Stomach (tissue), 9 donors: ENCODE data around the gene TGFBR3L. TPM values are rescaled to one million over a fixed set of nuclear protein-coding genes. Genes with fewer than 3 reads are reported as not detected.

Experiments used
- DNase-seq, 2 donors: peaks; one replicate each; pipeline versions ENCODE4 v3.0.0 to v3.0.0-alpha.2; 2013 to 2019
- H3K27ac ChIP-seq, 5 donors: fragments of 200-600 bp in 4 of 5; sonication (generic) in 4 of 5; one replicate each; pipeline ENCODE4 v1.5.1; 2013 to 2019; ENCODE audit warnings: mild to moderate bottlenecking in 1 of 5, moderate library complexity in 1 of 5
- H3K27me3 ChIP-seq, 3 donors: fragments of 200-600 bp; sonication (generic); one replicate each; pipeline ENCODE4 v1.5.1; 2017 to 2019; ENCODE audit warnings: mixed run types in 1 of 3
- H3K36me3 ChIP-seq, 4 donors: fragments of 200-600 bp; sonication (generic); 1 replicate in 3 of 4; 2 replicates in 1 of 4; pipeline ENCODE4 v1.5.1; 2016 to 2019
- H3K4me1 ChIP-seq, 4 donors: fragments of 200-600 bp; sonication (generic); one replicate each; pipeline ENCODE4 v1.5.1; 2016 to 2019
- H3K4me3 ChIP-seq, 4 donors: fragments of 200-600 bp; sonication (generic) in 3 of 4; one replicate each; pipeline ENCODE4 v1.5.1; 2016 to 2019; ENCODE audit warnings: mild to moderate bottlenecking in 1 of 4
- H3K9me3 ChIP-seq, 4 donors: fragments of 200-600 bp; sonication (generic); one replicate each; pipeline ENCODE4 v1.5.1; 2016 to 2019
- EP300 ChIP-seq: sonication (generic); formaldehyde crosslinking; IDR thresholded peaks from one replicate; pipeline ENCODE4 v1.6.1; 2017; ENCODE audit warnings: antibody characterized with exemption
- POLR2A ChIP-seq, 4 donors: fragments of 450-650 bp; IDR thresholded peaks; one replicate each; pipeline ENCODE4 v1.6.1; 2016; ENCODE audit warnings: antibody characterized with exemption in 4 of 4, control low read depth in 2 of 4, mild to moderate bottlenecking in 1 of 4, moderate library complexity in 1 of 4
- POLR2AphosphoS5 ChIP-seq, 3 donors: sonication (generic); formaldehyde crosslinking; IDR thresholded peaks; one replicate each; pipeline ENCODE4 v1.6.1; 2016; ENCODE audit warnings: antibody characterized with exemption in 3 of 3
- WGBS, 5 donors: extraction: QIAGEN DNeasy Blood & Tissue Kit in 3 of 5; methylation state at CpG; one replicate each; pipeline versions ENCODE4 v1.1.5 to v1.1.7; 2013 to 2018; 5-methylcytosine and 5-hydroxymethylcytosine counted together
- intact Hi-C: fragments of 100-400 bp; cut with DNase I; formaldehyde crosslinking; loops from one replicate; pipeline ENCODE4 v1.15.1; 2023; ENCODE audit warnings: low total_unique reads
- polyA plus RNA-seq, 3 donors: library from polyadenylated mRNA; stranded (reverse); fragments of 200-250 nt; gene quantifications; one replicate each; pipeline ENCODE4 v1.2.3, GENCODE V29; 2013
- total RNA-seq, 5 donors: library from RNA; depleted of rRNA; stranded (reverse); fragments of >200 nt; gene quantifications; one replicate each; pipeline versions ENCODE4 v1.1.0 to v1.2.3, GENCODE V29; 2014 to 2016
- TF ChIP-seq, protein P1 (sequence below), 7 experiments: fragments of 450-650 bp in 4 of 7; fragments of 200-600 bp in 3 of 7; sonication (generic) in 3 of 7; IDR thresholded peaks; one replicate each; pipeline ENCODE4 v1.5.1; 2016 to 2019; ENCODE audit warnings: antibody characterized with exemption in 7 of 7, control low read depth in 2 of 7, mild to moderate bottlenecking in 1 of 7
- donor health status: healthy with polysubstance abuse.
- donor health status: Bipolar disorder and iron deficiency.
- donor health status: healthy.

Gene TGFBR3L
- total and polyA plus RNA-seq, 8 donors = 1.5 TPM; not detected in 7

DNA sequence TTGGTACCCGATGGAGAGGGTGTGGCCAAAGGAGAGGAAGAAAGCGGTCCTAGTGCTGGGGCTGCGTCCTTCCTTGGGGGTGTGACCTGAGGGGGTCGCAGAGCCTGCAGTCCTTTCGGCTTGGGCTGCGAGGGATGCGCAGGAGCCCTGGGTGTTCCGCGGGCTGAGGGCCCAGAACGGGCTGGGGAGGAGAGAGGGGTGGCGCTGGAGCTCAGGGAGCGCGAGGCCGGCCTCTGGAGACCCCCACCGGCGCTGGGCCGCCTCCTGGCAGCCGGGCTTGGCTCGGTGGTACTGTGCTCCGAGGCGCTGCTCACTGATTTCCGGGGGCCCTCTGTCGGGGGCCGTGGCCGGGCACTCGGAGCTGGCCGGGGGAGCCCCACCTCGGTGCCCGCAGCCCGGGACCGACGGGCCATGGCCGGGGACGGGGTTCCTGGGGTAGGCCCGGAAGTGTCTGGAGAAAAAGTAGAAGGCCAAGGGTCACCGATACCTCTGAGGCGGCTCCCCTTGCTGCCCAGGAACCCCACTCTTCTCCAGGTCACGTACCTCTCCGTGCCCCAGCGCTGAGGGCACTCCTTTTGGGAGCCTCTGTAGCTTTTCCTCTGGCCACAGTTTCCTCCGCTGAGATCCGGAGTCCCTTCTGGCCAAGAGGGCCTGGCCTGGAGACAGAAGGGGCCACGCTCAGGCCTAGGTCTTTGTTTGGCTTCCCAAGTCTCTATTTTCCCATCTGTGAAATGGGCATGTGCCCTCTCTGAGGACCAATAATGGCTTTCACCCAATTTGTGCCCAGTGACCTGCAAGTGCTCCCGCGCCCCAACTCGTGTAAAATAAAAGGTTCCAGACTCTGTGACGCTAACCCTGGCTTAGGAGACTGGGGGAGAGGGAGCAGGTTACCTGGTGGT is 42.1 kb upstream of the TGFBR3L start:
- Histone ChIP-seq H3K4me3 (peak overlapping the region in 3 of 4 donors; percentile 18 to 35 (median 28)), H3K27ac (peak overlapping the region in 2 of 5 donors; percentile 27 to 54), H3K9me3 (no peaks in the 10 kb centered on the region), H3K4me1 (peaks cover 46 to 71% (median 65%) of the 10 kb centered on the region in 4 donors), H3K27me3 (peaks cover 8 to 75% (median 39%) of the 10 kb centered on the region in 3 donors), H3K36me3 (no peaks in the 10 kb centered on the region)
- DNase-seq = no peak
- 51 to 69% (median 61%) methylated on average over 27 to 47 of the region's 47 CpGs for WGBS, 5 donors
- TF ChIP-seq, protein P1, sequence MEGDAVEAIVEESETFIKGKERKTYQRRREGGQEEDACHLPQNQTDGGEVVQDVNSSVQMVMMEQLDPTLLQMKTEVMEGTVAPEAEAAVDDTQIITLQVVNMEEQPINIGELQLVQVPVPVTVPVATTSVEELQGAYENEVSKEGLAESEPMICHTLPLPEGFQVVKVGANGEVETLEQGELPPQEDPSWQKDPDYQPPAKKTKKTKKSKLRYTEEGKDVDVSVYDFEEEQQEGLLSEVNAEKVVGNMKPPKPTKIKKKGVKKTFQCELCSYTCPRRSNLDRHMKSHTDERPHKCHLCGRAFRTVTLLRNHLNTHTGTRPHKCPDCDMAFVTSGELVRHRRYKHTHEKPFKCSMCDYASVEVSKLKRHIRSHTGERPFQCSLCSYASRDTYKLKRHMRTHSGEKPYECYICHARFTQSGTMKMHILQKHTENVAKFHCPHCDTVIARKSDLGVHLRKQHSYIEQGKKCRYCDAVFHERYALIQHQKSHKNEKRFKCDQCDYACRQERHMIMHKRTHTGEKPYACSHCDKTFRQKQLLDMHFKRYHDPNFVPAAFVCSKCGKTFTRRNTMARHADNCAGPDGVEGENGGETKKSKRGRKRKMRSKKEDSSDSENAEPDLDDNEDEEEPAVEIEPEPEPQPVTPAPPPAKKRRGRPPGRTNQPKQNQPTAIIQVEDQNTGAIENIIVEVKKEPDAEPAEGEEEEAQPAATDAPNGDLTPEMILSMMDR (IDR thresholded peaks at IDR 0.05) = no peak
- TF ChIP-seq POLR2AphosphoS5 (IDR thresholded peaks at IDR 0.05) = no peak
- no peak for TF ChIP-seq EP300
- no peak for TF ChIP-seq POLR2A (IDR thresholded peaks at IDR 0.05)
- intact Hi-C loops = no loop called here

DNA sequence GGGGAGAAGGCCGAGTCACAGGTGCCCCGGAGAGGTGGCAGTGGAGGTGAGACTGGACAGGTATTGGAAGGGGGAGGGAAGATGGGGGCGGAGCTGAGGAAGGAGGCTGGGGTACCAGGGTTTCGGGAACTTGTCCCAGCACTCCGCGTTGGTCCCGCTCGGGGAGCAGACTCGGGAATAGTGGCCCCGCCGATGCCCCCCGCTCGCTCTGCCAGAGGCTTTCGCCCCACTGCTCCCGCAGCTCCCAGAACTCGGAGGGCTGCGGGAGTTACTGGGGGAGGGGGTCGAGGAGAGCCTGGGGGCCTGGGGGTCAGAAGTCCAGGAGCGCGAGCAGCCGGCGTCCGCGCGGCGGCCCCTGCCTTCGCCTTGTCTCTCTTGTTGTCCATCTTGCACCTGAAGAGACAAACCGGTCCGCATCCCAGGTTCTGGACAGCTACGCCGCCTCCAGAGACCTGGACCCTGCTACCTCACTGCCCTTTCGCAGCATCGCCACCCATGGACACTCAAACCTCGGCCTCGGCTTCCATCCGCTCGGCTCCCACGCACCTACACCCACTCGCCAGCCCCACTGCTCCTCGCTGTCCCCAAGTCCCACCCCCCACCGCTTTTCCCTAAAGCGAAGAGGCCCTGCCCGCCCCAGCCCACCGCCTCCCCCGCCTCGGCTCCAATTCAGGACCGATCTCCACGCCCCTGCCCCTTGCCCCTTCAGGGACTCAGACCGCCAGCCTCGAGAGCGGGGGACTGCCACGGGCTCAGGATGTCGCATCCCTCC is 41.1 kb upstream of the TGFBR3L start:
- Histone ChIP-seq H3K27ac (peak overlapping the region in 2 of 5 donors; percentile 8 to 34), H3K9me3 (no peaks in the 10 kb centered on the region), H3K4me1 (peaks cover 42 to 63% (median 61%) of the 10 kb centered on the region in 4 donors), H3K4me3 (peak overlapping the region; percentile 35 to 53 (median 38)), H3K36me3 (no peaks in the 10 kb centered on the region), H3K27me3 (peaks cover 8 to 65% (median 33%) of the 10 kb centered on the region in 3 donors)
- WGBS, 5 donors = 18 to 27% (median 24%) methylated on average over 31 to 53 of the region's 53 CpGs
- peak in 1 of 2 donors; percentile 45 for DNase-seq
- intact Hi-C loops = no loop called here
- TF ChIP-seq EP300 (no peak), POLR2AphosphoS5 (IDR thresholded peaks at IDR 0.05) (no peak), POLR2A (IDR thresholded peaks at IDR 0.05) (no peak)
- TF ChIP-seq, protein P1 (IDR thresholded peaks at IDR 0.05) = no peak

DNA sequence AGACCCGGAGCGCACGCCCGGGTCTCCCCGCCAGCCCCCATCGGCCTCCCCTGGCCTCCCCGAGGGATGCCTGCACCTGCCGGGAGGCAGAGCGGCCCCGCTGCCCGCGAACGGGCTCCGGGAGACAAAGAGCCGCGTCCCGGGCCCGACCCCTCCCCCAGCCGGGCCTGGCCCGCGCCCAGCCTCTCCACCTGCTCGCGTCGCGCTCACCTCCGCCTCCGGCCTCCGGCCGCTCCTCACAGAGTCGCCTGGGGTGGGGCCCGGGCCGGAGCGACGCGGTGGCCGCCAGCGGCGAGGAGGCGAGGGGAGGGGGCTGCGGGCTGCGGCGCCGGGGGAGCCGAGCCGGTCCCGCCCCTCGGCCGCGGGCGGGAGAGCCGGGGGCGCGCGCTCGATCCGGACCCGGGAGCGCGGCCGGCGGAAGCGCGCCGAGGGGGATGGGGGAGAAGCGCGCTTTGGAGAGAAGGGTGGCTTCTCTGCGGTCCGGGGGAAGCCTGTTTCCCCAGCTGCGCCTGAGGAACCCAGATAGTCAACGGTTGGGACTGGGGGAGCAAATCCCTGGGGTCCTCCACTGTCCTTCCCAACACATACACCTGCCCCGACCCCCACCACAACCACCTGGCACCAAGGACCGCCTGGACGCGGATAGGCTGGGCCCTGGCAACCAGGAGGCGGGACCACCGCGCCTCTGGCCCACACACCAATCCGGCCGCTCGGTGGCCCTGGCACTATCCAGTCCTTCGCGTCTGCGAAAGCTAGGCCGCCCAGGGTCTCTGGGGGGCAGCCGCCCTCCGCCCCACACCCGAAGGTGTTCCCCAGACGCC is 40.3 kb upstream of the TGFBR3L start, which contains the start of gene PRR36:
PRR36 (minus strand) TSS at position 315 of the 821 bp plus-strand sequence. CDS start 701 bp downstream, outside the sequence.
- H3K4me1 ChIP-seq = peaks cover 34 to 55% (median 53%) of the 10 kb centered on the region in 4 donors
- no peaks in the 10 kb centered on the region for H3K36me3 ChIP-seq
- H3K4me3 ChIP-seq = peak within 1 kb of the TSS; percentile 35 to 53 (median 38)
- TF ChIP-seq, protein P1 (IDR thresholded peaks at IDR 0.05) = no peak
- TF ChIP-seq POLR2AphosphoS5 (IDR thresholded peaks at IDR 0.05) = no peak
- no peak for TF ChIP-seq POLR2A (IDR thresholded peaks at IDR 0.05)
- TF ChIP-seq EP300 = no peak
- intact Hi-C loops = no loop called here
- 2 to 10% (median 2%) methylated on average over 6 to 88 of the region's 88 CpGs for whole genome bisulfite sequencing, 5 donors
- peak; percentile 72 to 91 for DNase-seq
- H3K9me3 ChIP-seq = no peaks in the 10 kb centered on the region
- peak within 1 kb of the TSS in 2 of 5 donors; percentile 8 to 34 for H3K27ac ChIP-seq
- peaks cover 8 to 58% (median 33%) of the 10 kb centered on the region in 3 donors for H3K27me3 ChIP-seq
